Activated CD4-positive, alpha-beta memory T cell treated with anti-CD3 and anti-CD28 coated beads for 36 hours (primary cell): Measurements from ENCODE around the gene PRPS2. TPM values are rescaled to one million over a fixed set of nuclear protein-coding genes. Genes with fewer than 3 reads are reported as not detected.

ENCODE experiments used
- CTCF ChIA-PET: fragments of 350-600 bp; sonication (Branson Sonifier 250); formaldehyde crosslinking; loops from one replicate; lab custom pipeline; 2021; ENCODE audit warnings: antibody characterized with exemption, inconsistent platforms; lab: Charles Lee
- POLR2A ChIA-PET: fragments of 350-600 bp; sonication (Branson Sonifier 250); formaldehyde crosslinking; loops from one replicate; lab custom pipeline; 2021; ENCODE audit warnings: antibody characterized with exemption; lab: Charles Lee
- DNase-seq: peaks from one replicate; pipeline ENCODE4 v3.0.0-alpha.2; 2020
- H3K27ac Mint-ChIP-seq: one replicate; pipeline ENCODE4 v1.8.0; 2021; ENCODE audit warnings: mixed read lengths
- H3K27me3 Mint-ChIP-seq: one replicate; pipeline ENCODE4 v1.8.0; 2021; ENCODE audit warnings: mixed read lengths
- H3K36me3 Mint-ChIP-seq: one replicate; pipeline ENCODE4 v1.8.0; 2021; ENCODE audit warnings: mixed read lengths
- H3K4me1 Mint-ChIP-seq: one replicate; pipeline ENCODE4 v1.8.0; 2021; ENCODE audit warnings: low read depth, mixed read lengths
- H3K4me3 Mint-ChIP-seq: one replicate; pipeline ENCODE4 v1.8.0; 2021; ENCODE audit warnings: mild to moderate bottlenecking, mixed read lengths
- H3K9me3 Mint-ChIP-seq: one replicate; pipeline ENCODE4 v1.8.0; 2021; ENCODE audit warnings: mixed read lengths
- intact Hi-C: fragments of 100-400 bp; cut with micrococcal nuclease; formaldehyde crosslinking; loops from one replicate; pipeline ENCODE4 v1.15.1; 2023
- total RNA-seq, 2 experiments: library from RNA; stranded (reverse); gene quantifications; one replicate each; pipeline ENCODE4 v1.2.3, GENCODE V29; 2021

PRPS2 gene
- total RNA-seq, 2 experiments from 2014 or later = 104 to 105 TPM

DNA sequence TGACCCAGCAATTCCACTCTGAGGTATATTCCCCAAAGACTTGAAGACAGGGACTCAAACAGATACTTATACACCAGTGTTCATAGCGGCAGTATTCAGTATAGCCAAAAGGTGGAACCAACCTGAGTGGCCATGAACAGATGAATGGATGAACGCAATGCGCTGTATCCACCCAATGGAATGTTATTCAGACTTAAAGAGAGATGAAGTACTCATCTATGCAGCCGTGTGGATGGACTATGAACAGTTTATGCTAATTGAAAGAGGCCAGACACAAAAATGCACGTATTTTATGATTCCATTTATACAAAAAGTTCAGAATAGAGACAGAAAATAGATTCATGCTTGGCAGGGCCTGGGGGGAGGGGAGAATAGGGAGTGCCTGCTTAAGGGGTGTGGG, 26.3 kb downstream of the PRPS2 start:
- Mint-ChIP-seq H3K36me3 (peaks cover 21% of the 10 kb centered on the region), H3K4me1 (no peaks in the 10 kb centered on the region), H3K27ac (no peak overlapping the region), H3K9me3 (no peaks in the 10 kb centered on the region), H3K4me3 (no peak overlapping the region), H3K27me3 (no peaks in the 10 kb centered on the region)
- CTCF ChIA-PET = no interaction called here
- POLR2A ChIA-PET = no interaction called here
- no peak for DNase-seq
- intact Hi-C loops = no loop called here

DNA sequence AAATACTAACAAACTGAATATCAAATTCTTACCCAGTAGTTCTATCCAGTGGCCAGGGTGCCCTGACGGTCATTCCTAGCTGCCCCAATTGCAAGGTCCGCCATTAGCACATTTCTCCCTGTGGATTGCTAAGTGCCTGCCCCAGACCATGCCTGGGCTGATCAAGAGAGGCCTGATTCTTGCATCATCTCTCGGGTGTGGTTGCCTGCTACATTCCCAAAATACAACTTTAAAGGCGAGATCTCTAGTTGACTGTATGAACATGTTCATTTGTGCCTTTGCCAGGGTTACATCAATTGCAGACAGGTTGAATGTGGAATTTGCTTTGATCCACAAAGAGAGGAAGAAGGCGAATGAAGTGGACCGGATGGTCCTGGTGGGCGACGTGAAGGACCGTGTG, 28.0 kb downstream of the PRPS2 start:
- intact Hi-C loops = no loop called here
- ChIA-PET POLR2A (no interaction called here), CTCF (no interaction called here)
- H3K27ac Mint-ChIP-seq = no peak overlapping the region
- H3K4me3 Mint-ChIP-seq = no peak overlapping the region
- no peaks in the 10 kb centered on the region for H3K9me3 Mint-ChIP-seq
- no peaks in the 10 kb centered on the region for H3K4me1 Mint-ChIP-seq
- no peak for DNase-seq
- H3K27me3 Mint-ChIP-seq = no peaks in the 10 kb centered on the region
- H3K36me3 Mint-ChIP-seq = peaks cover 26% of the 10 kb centered on the region

DNA sequence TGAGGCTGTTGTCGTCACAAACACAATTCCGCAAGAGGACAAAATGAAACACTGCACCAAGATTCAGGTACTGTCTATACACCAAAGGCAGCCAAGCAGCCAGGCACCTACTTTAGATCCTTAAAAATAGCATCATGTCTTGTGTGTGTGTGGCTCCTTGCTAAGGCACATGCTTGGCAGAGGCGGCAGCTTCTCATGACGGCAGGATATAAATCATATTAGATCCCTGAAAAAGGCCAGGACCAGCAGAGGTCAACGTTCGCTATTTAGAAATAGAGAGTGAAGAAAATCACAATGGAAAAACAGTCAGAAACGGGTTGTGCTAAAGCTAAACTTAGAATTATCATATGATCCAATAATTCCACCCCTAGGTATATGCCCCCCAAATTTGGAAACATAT, 29.5 kb downstream of the PRPS2 start:
- H3K36me3 Mint-ChIP-seq = peaks cover 34% of the 10 kb centered on the region
- intact Hi-C loops = no loop called here
- no peaks in the 10 kb centered on the region for H3K27me3 Mint-ChIP-seq
- no peak overlapping the region for H3K4me3 Mint-ChIP-seq
- POLR2A ChIA-PET = no interaction called here
- H3K27ac Mint-ChIP-seq = no peak overlapping the region
- H3K4me1 Mint-ChIP-seq = no peaks in the 10 kb centered on the region
- no peaks in the 10 kb centered on the region for H3K9me3 Mint-ChIP-seq
- no peak for DNase-seq
- CTCF ChIA-PET = no interaction called here

DNA sequence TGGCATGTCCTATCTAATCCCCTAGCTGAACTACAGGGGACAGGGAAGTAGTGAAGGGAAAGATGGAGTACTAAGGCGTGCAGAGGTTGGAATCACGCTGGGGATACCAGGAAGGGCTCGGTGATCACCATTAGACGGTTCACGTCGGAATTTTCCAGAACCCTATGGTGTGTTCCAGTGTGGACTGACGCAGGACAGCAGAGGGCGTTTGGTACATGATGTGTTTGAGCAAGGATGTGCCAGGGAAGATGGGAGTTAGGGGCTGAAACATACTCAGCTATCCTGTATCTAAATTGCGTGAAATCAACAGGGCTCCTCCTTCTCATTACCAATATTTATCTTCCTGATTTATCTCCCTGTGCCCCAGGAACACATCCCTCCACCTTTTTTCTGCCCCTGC, 33.7 kb downstream of the PRPS2 start:
- intact Hi-C loops = no loop called here
- no peak for DNase-seq
- no peak overlapping the region for H3K4me3 Mint-ChIP-seq
- CTCF ChIA-PET = no interaction called here
- no peaks in the 10 kb centered on the region for H3K27me3 Mint-ChIP-seq
- no peaks in the 10 kb centered on the region for H3K9me3 Mint-ChIP-seq
- no peak overlapping the region for H3K27ac Mint-ChIP-seq
- no peaks in the 10 kb centered on the region for H3K4me1 Mint-ChIP-seq
- POLR2A ChIA-PET = no interaction called here
- peaks cover 27% of the 10 kb centered on the region for H3K36me3 Mint-ChIP-seq

DNA sequence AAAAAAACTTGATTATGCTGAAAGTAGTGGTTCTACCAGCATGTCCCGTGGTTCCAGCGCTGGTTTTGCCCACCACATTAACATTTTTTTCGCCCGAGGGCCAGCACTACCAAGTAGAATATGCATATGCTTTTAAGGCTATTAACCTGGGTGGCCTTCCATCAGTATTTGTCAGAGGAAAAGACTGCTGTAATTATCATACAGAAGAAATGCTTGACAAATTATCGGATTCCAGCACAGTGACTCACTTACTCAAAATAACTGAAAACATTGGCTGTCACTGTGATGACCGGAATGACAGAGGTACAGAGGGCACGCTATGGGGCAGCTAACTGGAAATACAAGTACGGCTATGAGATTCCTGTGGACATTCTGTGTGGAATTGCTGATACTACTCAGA, 34.6 kb downstream of the PRPS2 start:
- H3K27me3 Mint-ChIP-seq = no peaks in the 10 kb centered on the region
- no peaks in the 10 kb centered on the region for H3K9me3 Mint-ChIP-seq
- no peak overlapping the region for H3K4me3 Mint-ChIP-seq
- no peak for DNase-seq
- H3K27ac Mint-ChIP-seq = no peak overlapping the region
- intact Hi-C loops = no loop called here
- POLR2A ChIA-PET = no interaction called here
- CTCF ChIA-PET = no interaction called here
- peaks cover 22% of the 10 kb centered on the region for H3K36me3 Mint-ChIP-seq
- H3K4me1 Mint-ChIP-seq = no peaks in the 10 kb centered on the region

DNA sequence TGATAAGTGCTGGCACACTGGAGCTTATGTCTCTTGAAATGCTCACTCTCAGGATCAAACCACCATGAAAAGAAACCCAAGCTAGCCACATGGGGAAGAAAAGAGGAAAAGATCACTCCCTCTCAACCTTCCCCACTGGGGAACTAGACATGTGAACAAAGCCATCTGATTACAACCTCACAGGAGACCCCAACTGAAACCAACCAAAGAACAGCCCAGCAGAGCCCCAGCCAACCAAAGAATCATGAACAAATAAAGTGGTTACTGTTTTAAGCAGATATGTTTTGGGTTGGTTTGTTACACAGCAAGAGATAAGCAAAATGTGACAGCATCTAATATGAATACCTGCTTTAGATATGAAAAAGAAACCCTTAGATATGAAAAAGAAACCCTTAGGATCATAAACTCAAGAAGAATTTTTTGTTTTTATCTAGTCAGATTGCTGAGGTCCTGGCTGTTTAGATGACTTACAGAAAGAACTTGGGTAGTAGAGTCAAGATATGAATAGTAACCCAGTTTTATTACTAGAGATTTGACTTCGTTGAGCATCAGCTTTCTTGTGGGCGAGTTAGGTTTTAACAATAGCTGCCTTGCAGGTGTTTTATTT, 52.0 kb downstream of the PRPS2 start:
- Mint-ChIP-seq H3K27ac (peak overlapping the region; percentile 86), H3K9me3 (no peaks in the 10 kb centered on the region), H3K4me1 (peaks cover 7% of the 10 kb centered on the region), H3K36me3 (no peaks in the 10 kb centered on the region), H3K27me3 (no peaks in the 10 kb centered on the region), H3K4me3 (peak overlapping the region; percentile 54)
- ChIA-PET POLR2A (no interaction called here), CTCF (interaction anchor here (0.9 kb wide), 1 partner anchor 71 kb away, joined by 4 read pairs; no protein-coding TSS in a partner anchor)
- intact Hi-C loops = no loop called here
- no peak for DNase-seq

DNA sequence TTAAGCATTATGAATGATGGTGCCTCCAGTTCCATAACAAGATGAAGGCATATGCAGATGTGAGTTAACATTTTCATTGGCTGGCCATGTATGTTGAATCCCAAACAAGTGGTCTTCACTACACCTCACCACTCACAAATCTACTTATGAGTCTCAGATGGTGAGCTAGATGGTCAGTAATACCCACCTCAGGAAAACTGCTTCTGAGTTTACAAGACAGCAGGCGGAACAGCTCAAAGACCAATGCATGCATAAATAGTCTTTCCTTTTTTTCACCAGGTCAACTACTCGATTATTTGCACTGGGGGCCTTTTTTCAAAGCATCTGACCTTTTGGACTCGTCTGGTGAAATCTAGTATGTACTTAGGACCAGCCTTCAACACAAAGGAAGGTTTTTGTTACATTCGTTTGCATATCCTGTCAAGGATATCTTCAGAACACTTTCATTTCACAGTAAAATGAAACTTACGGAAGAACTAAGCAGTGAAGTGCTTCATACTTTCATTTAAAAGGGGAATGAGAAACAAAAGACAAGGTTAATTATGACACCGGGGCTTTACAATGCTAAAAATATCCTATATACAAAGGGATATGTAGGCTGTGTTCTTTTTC, 52.6 kb downstream of the PRPS2 start:
- no peaks in the 10 kb centered on the region for H3K36me3 Mint-ChIP-seq
- intact Hi-C loops = loop anchor here (1.0 kb wide), 1 partner anchor 51 kb away; no protein-coding TSS in a partner anchor
- no peaks in the 10 kb centered on the region for H3K9me3 Mint-ChIP-seq
- peak overlapping the region; percentile 54 for H3K4me3 Mint-ChIP-seq
- CTCF ChIA-PET = interaction anchor here (0.9 kb wide), 1 partner anchor 72 kb away, joined by 4 read pairs; no protein-coding TSS in a partner anchor
- H3K4me1 Mint-ChIP-seq = peaks cover 7% of the 10 kb centered on the region
- H3K27me3 Mint-ChIP-seq = no peaks in the 10 kb centered on the region
- no peak for DNase-seq
- peak overlapping the region; percentile 86 for H3K27ac Mint-ChIP-seq
- POLR2A ChIA-PET = no interaction called here

DNA sequence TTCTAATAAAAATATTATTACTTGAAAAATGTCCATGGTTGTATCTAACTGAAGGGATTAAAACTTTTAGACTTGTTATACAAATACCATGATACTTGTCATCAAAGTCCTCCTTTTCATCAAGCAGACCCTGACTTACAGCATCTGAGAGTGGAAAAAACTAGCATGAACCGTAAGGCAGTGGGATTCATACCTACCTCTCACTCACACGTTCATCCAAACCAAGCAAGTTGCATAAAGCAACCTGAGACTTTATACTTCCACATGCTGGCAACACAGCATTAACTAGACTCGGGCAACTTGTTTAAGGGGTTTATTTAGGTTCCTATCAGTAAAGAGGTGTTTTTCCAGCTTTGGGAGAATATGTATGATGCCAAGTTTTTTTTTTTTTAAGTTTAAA, 53.1 kb downstream of the PRPS2 start:
- ChIA-PET CTCF (interaction anchor here (0.9 kb wide), 1 partner anchor 72 kb away, joined by 4 read pairs; no protein-coding TSS in a partner anchor), POLR2A (no interaction called here)
- DNase-seq = no peak
- H3K27me3 Mint-ChIP-seq = no peaks in the 10 kb centered on the region
- H3K4me3 Mint-ChIP-seq = peak overlapping the region; percentile 49
- no peaks in the 10 kb centered on the region for H3K9me3 Mint-ChIP-seq
- H3K27ac Mint-ChIP-seq = peak overlapping the region; percentile 86
- intact Hi-C loops = loop anchor here (1.0 kb wide), 1 partner anchor 50 kb away; no protein-coding TSS in a partner anchor
- H3K4me1 Mint-ChIP-seq = peaks cover 7% of the 10 kb centered on the region
- H3K36me3 Mint-ChIP-seq = no peaks in the 10 kb centered on the region

DNA sequence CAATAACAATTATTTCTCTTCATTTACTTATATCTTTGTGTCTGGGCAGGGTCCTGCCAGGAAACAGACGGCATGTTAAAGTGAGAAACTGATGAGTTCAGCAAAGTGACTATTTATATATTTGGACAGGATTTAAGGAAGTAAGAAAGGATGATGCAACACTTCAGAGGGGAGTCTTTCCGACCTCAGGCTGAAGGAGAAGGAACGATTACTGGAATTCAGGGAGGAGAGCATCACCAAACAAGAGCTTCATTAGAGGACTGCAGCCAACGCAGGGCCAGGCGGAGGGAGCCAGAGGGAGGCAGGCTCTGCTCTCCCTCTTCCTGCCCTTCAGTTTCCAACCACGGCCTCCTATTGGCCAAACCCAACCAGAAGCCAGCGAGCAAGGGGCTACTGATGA, 74.1 kb downstream of the PRPS2 start:
- CTCF ChIA-PET = no interaction called here
- no peak for DNase-seq
- no peaks in the 10 kb centered on the region for H3K9me3 Mint-ChIP-seq
- H3K27me3 Mint-ChIP-seq = peaks cover 2% of the 10 kb centered on the region
- no peaks in the 10 kb centered on the region for H3K36me3 Mint-ChIP-seq
- no peak overlapping the region for H3K27ac Mint-ChIP-seq
- peaks cover 3% of the 10 kb centered on the region for H3K4me1 Mint-ChIP-seq
- POLR2A ChIA-PET = no interaction called here
- no peak overlapping the region for H3K4me3 Mint-ChIP-seq
- intact Hi-C loops = no loop called here

DNA sequence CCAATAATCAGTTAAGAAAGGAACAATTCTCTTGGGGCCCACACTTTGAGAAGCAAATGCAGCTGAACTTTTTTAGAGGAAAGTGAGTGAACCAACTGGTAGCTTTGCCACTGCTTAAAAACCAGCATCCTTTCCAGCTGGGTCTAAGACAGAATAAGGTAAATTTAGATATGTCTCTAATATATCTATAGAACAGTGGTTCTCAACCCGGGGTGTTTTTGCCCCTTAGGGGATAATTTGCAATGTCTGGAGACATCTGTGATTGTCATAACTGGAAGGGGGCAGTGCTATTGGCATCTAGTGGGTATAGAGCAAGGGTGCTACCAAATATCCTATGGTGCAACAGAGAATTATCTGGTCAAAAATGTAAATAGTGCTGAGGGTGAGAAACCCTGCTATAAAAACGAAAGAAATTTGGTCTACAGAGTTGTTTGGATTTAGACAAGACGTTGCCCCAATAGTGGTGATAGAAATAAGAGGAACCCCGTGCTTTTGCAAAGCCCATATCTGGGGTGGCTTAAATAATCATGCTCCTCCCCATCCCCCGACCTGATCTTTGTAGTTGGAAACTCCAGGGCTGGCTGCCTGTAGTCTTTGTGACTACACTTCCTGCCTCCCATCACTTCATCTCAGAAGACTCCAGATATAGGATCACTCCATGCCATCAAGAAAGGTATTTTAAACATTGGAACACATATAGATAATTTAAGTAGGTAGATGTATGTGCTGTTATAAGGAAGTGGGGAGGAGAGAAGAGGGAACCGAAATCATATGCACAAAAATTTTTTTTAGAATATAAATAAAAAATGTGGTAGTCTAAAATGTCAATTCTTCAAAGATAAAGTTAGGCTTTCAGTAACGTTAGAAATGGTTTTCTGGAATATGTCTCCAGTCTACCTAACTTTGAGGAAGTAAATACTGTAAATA, 75.5 kb downstream of the PRPS2 start, which contains the start of gene TLR7:
Gene TLR7 (plus strand): TSS at position 622 of the 927 bp plus-strand sequence. CDS start 507 bp downstream, outside the sequence.
- H3K4me3 Mint-ChIP-seq = no peak within 1 kb of the TSS
- H3K9me3 Mint-ChIP-seq = no peaks in the 10 kb centered on the region
- H3K27ac Mint-ChIP-seq = no peak within 1 kb of the TSS
- intact Hi-C loops = no loop called here
- peaks cover 3% of the 10 kb centered on the region for H3K4me1 Mint-ChIP-seq
- peaks cover 2% of the 10 kb centered on the region for H3K27me3 Mint-ChIP-seq
- DNase-seq = no peak
- no peaks in the 10 kb centered on the region for H3K36me3 Mint-ChIP-seq
- POLR2A ChIA-PET = no interaction called here
- CTCF ChIA-PET = no interaction called here

DNA sequence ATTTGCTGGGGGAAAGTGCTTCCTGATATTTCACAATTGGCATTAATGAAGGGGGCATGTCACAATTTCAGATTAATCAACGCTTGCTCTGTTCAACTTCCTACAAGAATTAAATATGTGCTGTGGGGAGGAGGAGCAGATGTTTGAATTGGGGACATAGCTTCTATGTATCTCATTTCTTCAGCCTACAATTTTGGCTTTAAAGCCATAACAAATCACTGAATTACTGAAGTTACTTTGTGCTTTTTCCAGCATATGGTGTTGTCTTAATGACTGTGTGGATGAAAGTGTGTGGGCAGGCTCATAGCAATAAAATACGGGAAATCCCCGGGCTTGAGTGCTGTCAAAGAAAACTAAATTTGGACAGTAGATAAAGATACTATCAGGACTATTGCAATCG, 76.5 kb downstream of the PRPS2 start:
- peaks cover 2% of the 10 kb centered on the region for H3K27me3 Mint-ChIP-seq
- peaks cover 3% of the 10 kb centered on the region for H3K4me1 Mint-ChIP-seq
- POLR2A ChIA-PET = no interaction called here
- CTCF ChIA-PET = no interaction called here
- no peak for DNase-seq
- no peak overlapping the region for H3K27ac Mint-ChIP-seq
- H3K4me3 Mint-ChIP-seq = no peak overlapping the region
- no peaks in the 10 kb centered on the region for H3K36me3 Mint-ChIP-seq
- intact Hi-C loops = no loop called here
- H3K9me3 Mint-ChIP-seq = no peaks in the 10 kb centered on the region

DNA sequence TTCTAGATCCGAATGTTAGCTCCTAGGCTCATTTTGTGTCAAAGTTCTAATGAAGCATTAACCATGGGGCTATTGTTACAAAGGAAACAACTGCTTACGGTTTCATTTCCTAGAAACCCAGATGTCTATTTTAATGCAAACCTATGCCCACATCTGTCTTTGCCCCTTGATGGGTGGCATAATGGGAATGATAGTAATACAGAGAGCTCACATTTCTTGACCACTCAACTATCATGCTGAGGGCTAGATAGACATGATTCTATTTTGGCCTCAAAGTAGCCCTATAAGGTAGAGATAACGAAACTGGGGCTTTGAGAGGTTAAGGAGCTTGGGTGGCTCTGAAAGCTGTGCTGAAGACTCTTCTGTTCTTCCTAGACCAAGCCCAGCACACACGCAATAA, 77.5 kb downstream of the PRPS2 start:
- intact Hi-C loops = no loop called here
- Mint-ChIP-seq H3K9me3 (no peaks in the 10 kb centered on the region), H3K27me3 (no peaks in the 10 kb centered on the region), H3K4me3 (no peak overlapping the region), H3K4me1 (peaks cover 3% of the 10 kb centered on the region), H3K36me3 (no peaks in the 10 kb centered on the region), H3K27ac (no peak overlapping the region)
- DNase-seq = no peak
- ChIA-PET POLR2A (no interaction called here), CTCF (no interaction called here)
